ENCODE measurements around the gene AMN.

The AMN gene

DNA sequence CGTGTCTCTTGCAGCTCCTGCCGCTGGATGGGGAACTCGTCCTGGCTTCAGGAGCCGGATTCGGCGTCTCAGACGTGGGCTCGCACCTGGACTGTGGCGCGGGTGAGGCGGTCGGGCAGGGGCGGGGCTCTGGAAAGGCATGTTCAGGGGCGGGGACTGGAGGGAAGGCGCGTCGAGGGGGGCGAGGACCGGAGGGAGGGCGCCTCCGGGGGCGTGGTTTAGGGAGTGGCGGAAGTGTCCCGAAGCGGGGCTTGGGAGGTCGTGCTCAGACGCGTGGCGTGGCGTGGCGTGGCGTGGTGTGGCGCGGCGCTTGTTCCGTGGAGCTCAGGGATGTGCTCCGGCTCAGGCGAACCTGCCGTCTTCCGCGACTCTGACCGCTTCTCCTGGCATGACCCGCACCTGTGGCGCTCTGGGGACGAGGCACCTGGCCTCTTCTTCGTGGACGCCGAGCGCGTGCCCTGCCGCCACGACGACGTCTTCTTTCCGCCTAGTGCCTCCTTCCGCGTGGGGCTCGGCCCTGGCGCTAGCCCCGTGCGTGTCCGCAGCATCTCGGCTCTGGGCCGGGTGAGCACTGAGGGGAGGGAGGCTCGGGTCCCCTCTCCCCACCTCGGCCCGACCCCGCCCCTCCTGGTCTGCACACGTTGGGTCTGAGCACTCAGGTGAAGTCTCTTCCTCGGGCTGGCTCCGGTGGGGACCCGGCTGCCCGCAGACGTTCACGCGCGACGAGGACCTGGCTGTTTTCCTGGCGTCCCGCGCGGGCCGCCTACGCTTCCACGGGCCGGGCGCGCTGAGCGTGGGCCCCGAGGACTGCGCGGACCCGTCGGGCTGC lies 6.2 kb downstream of the AMN start:
- peak; percentile 48 for DNase-seq

DNA sequence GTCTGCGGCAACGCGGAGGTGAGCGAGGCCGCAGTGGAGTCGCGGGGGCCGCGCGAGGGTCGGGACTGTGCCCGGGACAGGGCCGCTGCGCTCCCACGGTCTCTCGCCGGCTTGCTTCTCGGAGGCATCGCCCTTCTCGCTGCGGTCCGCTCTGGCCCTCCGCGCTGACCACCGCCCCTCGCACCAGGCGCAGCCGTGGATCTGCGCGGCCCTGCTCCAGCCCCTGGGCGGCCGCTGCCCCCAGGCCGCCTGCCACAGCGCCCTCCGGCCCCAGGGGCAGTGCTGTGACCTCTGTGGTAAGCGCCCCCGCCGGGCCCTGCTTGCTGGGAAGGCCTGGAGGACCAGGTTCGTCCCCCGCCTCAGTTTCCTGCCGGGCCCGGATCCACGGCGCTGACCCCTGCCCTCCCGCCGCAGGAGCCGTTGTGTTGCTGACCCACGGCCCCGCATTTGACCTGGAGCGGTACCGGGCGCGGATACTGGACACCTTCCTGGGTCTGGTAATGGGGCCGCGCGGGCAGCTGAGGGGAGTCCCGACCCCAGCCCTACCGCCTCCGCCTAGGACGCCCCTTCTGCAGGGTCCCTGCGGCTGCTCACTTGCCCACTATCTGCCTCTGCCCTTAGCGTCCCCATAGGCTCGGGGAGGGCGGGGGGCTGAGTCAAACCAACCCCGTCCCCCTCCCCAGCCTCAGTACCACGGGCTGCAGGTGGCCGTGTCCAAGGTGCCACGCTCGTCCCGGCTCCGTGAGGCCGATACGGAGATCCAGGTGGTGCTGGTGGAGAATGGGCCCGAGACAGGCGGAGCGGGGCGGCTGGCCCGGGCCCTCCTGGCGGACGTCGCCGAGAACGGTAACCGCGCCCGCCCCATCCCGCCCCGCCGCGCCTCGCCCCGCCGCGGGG lies 7.0 kb downstream of the AMN start:
- DNase-seq, result no peak

DNA sequence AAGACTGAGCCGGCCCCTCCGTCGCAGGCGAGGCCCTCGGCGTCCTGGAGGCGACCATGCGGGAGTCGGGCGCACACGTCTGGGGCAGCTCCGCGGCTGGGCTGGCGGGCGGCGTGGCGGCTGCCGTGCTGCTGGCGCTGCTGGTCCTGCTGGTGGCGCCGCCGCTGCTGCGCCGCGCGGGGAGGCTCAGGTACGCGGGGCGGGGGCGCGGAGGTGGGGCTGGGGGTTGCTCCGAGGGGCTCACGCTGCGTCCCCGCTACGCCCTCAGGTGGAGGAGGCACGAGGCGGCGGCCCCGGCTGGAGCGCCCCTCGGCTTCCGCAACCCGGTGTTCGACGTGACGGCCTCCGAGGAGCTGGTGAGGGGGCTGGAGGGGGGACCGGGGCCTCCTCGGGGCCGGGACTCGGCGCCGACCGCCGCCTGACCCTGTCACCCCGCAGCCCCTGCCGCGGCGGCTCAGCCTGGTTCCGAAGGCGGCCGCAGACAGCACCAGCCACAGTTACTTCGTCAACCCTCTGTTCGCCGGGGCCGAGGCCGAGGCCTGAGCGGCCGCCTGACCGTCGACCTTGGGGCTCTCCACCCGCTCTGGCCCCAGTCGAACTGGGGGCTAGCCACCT lies 7.8 kb downstream of the AMN start:
- no peak for DNase-seq

DNA sequence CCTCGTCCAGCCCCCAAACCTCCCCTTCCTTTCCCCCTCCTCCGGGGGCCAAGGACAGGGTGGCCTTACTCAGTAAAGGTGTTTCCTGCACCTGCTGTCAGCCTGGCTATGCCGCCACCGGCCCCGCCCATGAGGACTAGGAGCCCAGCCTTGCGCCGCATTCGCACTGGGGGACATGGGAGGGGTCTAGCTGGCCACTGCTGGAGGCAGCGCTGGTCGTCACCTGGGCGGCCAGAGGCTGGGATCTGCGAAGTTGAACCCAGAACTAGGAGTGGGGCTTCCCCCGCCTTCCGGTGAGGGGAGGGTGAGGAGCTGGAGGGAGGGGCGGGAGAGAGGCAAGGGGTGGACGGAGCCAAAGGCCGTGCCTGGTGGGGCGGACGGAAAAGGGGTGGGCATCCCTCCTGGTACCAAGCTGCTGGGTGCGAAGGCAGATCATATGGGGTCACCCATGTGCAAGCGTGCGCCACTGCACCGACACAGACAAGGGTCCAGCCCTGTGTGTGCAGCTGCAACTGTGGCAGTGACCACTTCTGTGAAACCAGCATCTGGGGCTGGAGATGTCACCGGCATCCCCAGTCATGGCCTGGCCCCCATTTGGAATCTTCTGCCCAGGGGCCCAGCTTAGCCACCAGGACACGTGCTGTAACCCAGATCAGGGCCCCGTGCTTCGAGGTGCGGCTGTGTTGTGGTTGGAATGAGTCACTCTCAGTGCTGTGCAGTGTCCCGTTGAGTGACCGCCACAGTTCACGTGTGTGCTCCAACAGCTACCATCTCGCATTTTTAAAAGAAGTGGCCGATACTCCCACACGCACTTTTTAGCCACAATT lies 8.5 kb downstream of the AMN start:
- DNase-seq, result peak; percentile 20

DNA sequence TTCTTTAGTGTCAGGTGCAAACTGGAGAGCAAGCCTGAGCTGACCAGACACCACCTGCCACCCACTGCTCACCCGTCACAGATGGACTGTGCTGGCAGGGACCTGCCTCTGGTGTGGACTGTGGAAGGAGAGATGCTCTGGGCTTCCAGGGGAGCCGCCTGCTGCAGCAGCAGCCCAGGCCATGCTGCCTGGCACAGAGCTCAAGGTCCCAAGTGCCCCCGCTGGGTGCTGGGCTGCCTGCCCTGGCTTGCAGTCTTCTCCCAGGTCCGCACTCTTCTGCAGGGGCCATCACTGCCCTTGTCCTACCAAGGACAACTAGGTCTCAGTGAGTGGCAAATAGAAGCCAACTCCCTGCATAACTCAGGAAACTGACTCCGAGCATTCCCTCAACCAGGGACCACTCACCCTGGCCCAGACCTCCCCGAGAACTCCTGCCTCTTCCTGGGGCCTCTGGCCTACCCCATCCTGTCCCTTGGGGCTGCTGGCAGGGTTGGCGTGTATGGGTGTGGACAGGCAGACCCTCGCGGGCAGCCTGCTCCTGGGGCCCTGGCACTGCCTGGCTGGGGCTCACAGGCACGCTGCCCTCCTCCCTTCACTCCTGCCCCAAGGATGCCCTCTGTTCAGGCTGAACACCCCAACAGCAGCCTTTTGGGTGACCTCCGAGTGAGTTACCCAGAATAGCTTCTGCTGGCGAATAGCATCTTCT lies 9.3 kb downstream of the AMN start:
- DNase-seq, result no peak

DNA sequence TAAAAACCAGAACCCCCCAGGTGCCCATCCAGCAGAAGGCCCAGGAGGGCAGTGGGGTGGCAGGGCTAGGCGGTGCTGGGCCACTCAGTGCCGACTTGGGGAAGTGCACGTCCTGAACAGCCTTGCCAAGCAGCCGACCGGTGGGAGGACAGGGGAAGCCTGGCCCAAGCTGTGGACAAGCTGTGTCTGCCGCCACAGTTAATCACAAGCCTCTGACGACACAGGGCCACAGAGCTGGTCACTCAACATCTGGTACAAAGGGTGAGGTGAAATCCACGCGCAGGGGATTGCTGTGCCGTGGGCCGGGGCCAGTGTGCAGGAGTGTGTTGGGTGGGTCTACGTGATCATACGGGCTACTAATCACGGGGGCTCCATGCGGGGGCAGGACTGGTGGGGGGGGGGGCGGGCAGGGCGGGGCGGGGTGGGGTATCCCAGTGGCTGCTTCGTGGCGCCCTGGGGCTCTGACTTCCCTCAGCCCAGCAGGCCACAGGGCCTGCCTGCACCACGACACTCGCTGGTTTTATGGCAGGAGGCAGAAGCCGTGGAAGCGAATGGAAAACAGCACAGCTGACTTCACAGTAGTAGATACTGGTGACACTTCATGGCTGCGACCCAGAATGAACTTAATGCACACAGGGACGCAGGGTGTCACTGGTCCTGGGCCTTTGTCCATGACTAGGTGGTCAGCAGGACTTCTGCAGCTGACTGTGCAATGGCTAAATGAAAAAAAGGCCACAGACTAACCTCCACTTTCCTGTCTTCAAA lies 10.2 kb downstream of the AMN start:
- no peak for DNase-seq

DNA sequence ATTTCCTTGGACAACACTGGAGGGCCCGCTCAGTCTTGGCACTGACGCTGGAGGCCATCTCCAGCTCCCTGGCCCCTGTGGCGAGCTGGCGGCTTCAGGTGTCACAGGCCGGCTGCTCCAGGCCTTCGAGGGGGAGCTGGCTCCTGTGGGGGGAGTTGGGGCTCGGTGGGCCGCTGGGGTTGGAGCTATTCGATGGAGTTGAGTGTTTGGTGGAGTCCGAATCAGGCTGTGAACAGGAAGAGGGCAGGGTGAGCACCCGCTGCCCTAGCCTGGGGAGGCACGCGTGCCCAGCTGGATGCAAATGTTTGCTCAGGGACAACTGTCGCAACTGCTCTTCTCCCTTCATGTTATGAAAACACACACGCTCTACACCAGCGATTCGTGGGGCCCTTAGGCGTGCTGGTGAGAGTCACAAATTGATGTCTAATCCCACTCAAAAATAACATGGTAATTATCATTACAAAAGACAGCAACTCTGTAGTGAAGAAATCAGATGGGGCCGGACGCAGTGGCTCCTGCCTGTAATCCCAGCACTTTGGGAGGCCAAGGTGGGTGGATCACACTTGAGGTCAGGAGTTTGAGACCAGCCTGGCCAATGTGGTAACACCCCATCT lies 11.3 kb downstream of the AMN start:
- DNase-seq, result no peak

DNA sequence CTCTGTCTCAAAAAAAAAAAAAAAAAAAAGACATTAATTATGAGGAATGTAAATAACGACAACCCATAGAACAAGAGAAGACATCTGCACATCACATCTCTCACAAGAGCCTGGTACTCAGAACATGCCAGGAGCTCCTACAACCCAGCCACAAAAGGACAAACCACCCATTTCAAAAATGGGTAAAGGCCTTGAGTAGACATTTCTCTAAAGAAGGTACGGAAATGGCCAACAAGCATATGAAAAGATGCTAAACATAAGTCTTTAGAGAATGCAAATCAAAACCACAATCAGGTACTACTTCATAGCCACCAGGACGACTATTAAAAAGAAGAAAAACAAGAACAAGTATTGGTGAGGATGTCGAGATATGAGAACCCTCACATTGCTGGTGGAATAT lies 13.3 kb downstream of the AMN start:
- no peak for DNase-seq

DNA sequence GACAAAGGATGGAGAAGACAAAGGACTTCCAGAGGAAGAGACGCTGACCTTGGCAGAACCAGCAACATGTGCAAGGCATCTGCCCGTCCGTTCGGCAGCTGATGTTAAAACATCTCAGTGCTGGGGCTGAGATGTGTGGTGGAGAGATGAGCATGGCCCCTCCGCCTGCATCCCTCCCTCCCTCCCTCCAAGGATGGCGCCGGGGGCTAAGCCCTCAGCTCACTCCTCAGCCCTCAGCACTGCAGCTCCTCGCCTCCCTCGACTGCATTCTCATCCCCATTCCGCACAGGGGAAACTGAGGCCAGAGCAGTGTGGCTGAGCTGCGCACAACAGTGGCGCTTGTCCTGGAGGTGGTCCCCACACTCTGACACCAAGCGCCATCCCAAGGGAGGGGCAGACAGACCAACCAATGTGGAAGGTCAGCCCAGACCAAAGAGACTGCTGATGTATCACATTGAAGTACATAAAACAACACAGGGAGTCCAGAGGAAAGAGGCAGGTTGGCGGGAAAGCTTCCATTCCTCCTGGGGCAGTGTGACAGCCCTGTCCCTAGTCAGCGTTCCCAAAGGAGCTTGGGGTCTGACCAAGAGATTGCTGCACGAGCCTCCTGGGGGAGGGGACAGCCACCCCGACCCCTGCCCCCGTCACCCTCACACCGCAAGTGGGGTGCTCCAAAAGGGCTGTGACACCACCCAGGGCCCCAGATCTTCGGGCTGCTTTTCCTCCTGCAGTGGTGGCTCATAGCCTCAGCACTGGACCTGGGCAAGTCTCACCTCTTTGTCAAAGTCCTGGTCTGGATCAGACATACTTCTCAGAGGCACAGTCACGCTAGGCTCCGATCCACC lies 15.1 kb downstream of the AMN start:
- no peak for DNase-seq

DNA sequence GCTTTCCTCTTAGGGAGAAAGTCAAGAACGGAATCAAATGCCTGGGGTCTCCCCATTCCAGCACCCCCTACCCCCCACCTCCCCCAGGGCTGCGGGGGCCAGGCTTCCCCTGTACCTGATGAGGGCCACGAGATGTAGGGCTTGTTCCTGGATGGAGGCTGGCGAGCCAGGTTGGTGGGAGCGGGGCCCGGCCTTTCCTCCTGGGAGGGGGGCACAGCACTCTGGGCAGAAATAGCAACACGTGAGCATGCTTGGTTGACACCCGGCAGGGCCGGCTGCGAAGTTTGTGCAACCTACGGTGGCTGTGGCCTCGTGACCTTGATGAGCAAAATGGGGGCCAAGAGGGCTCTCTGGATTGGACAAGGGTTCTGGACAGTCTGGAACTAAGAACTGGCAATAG lies 15.7 kb downstream of the AMN start:
- no peak for DNase-seq

DNA sequence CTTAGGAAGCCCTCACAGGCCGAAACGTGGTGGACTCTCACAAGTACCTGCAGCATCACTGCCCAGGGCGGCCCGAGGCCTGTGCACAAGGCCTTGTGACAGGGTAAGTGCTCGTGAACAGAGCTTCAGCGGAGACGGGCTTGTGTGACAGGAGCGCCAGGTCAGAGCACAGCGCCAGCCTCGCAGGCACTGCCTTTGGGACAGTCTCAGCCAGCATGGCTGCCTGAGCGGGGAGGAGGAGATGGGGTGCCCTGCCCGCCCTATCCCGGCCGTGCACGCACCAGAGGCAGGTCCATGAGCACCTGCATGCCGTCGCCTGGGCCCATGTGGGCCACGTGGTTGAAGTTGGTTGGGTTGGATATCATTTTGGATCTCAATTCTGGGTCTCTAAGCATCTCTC lies 16.9 kb downstream of the AMN start:
- no peak for DNase-seq

DNA sequence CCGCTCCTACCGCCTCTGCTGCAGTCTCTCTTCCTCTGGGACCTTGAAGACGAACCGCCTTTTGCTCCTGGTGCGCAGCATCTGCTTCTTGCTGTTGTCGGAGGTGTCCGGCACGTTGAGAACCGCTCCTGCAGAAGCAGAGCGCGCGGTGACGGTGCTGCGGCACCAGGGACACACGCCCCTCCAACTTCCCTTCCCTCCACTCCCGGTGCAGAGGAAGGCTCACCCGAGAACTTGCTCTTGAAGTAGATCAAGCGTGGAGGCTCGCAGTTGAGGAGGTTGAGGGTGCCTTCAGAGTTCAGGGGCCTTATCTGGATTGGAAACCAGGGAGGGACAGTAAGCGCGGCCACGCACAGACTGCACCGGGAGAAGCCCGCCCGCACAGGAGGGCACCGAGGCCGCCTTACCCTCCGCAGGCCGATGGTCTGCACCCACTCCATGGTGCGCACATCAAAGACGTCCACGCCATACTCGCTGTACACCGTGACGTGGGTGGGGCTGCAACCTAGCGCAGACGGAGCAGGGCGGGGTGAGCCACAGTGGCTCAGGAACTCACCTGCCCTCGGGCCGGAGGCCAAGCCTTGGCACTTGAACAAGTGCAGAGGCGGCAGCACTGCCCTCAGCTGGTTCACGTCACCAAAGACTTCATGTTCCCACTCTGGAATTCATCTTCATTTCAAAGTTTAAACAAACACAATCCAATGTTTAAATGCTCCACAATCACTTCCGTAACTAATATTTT lies 17.5 kb downstream of the AMN start:
- DNase-seq, result no peak

DNA sequence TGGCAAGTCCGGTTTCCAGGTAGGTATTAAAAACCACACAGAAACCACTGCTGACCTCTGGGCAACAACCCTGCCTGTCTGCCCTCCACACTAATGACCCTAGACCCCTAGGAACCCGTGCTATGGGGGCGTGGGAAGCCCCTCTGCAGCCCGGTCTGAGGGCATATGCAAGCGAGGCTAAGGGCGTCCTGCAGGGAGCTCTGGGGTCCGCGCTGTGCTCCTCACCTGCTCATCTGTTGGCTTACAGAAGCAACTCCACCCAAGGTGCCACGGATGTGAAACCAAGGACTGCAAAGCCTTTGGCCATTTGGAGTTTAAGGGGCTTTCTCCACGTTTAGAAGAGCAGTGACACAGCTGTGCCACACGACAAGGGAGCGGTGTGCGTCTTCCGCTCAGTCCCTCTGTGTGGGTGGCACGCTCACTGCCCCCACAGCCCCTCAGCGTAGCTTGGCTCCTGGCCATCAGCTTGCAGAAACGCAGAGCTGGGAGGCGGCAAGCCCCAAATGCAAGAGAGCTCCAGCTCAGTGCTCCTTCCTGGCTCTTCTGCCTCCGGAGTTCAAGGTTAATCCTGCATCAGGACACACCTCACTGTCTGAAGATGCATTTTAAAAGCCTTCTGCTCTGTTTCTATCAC lies 18.4 kb downstream of the AMN start:
- DNase-seq, result no peak

DNA sequence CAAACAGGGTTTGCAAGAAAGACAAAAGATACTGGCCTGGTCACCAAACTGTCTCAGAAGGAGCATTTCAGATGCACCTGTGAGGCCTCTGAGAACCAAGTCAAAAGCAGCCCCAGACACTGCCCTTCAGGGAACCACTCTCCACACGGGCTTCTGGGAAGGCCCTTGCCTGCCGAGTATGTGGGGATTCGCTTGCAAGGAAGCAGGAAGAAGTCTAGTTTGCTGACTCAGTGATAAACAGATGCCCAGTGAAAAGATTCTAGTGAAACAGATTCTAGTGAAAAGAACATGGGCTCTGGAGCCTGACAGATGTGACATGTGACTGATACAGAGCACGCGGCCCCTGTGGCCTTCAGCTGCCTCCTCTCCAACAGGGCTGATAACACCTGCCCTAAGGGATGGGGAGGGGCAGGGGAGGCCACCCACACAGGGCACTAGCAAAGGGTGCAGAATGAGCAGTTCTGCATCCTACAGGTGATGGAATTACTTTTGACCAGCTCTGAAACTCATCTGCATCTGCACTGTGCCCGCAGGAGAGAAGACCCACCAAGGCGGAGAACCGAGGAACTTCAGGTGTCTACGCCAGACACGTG lies 19.1 kb downstream of the AMN start:
- DNase-seq, result no peak

DNA sequence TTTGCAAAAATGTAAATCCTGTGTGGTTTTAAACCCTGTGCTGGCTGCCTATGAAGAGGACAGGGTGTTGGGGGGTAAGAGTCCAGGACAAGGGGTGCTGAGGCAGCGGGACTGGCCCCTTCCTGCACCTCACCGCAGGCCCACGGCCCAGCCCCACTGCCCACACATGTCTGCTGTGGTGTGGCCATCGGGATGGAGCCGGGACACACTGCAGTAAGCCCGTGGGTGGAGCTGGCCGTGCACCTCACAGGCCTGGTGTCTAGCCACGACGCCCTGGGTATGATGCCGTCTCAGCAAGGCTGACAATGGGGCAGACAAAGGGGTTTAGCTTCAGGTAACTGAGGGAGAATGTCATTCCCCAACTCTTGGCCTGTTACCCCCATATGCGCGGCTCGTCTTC lies 19.6 kb downstream of the AMN start:
- no peak for DNase-seq

DNA sequence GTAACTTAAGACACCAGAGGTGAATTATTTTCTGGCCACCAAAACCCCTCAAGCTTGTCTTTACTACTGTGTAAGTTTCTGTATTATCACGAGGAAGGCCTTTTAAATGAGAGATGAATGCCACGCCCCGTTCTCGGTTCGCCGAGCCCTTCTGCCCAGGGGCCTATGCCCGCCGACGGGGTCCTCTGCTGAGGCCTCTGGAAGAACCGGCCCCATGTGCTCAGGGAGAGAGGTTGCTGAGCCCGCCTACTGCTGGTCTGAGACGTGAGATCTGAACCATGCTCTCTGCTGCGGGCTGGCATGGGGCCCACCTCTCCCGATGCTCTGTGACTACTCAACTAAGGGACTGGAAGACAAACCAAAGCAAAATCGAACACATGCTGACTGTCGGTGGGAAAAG lies 21.0 kb downstream of the AMN start:
- DNase-seq, result no peak

DNA sequence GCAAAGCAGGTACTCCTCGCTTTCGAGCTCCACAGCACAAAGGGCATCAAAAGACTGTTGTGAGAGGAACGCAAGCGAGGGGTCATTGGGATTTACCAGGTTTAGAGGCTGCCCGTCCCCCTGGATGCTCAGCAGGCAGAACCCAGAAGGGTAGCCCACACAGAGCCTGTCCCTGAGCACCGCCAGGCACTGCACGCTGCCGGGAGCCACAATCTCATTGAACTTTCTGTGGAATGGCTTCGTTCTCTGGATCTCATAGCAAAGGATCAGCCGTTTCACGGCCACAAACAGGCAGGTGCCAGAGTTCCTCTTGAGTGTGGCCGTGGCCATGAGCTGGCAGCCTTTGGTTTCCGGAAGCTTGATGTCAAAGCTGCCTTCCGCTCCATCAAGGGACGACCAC lies 21.5 kb downstream of the AMN start:
- DNase-seq, result no peak

Measured in fibroblast of skin of scalp (primary cell).